CD4-positive, alpha-beta T cell (primary cell): ENCODE measurements around the gene NUBP2. TPM values are rescaled to one million over a fixed set of nuclear protein-coding genes. Genes with fewer than 3 reads are reported as not detected.

ENCODE experiments used
- ATAC-seq: fragments of 200-7000 bp; cut with Tn5 transposase; one replicate; pipeline ENCODE4 v1.10.0; 2022; ENCODE audit warnings: mild to moderate bottlenecking; ENCODE audit not compliant: poor library complexity
- CTCF ChIA-PET: fragments of 350-600 bp; sonication (Branson Sonifier 250); formaldehyde crosslinking; loops from one replicate; lab custom pipeline; 2021; ENCODE audit warnings: antibody characterized with exemption, inconsistent platforms; lab: Charles Lee
- POLR2A ChIA-PET: fragments of 350-600 bp; sonication (Branson Sonifier 250); formaldehyde crosslinking; loops from one replicate; lab custom pipeline; 2021; ENCODE audit warnings: antibody characterized with exemption, inconsistent platforms; lab: Charles Lee
- DNase-seq, 14 experiments: peaks; one replicate each; pipeline ENCODE4 v3.0.0-alpha.2; 2013 to 2020; ENCODE audit warnings: mixed read lengths in 2 of 14
- H3K27ac ChIP-seq, 2 donors: one replicate each; pipeline versions ENCODE4 v1.5.1 to v1.7.0; 2013; ENCODE audit warnings: low read length in 2 of 2, low read depth in 1 of 2, mild to moderate bottlenecking in 1 of 2
- H3K27me3 ChIP-seq, 2 experiments: 1 replicate in 1 of 2; 2 replicates in 1 of 2; pipeline versions ENCODE4 v1.6.1 to v1.7.0; 2013; ENCODE audit warnings: low read length in 2 of 2, control low read depth in 1 of 2, mild to moderate bottlenecking in 1 of 2, moderate library complexity in 1 of 2; ENCODE audit not compliant: insufficient read depth in 2 of 2, control insufficient read depth in 1 of 2
- H3K36me3 ChIP-seq: one replicate; pipeline ENCODE4 v1.6.1; 2013; ENCODE audit warnings: low read length, control low read depth; ENCODE audit not compliant: insufficient read depth
- H3K4me1 ChIP-seq: one replicate; pipeline ENCODE4 v1.6.1; 2013; ENCODE audit warnings: low read length, control low read depth; ENCODE audit not compliant: insufficient read depth
- H3K4me3 ChIP-seq: one replicate; pipeline ENCODE4 v1.5.1; 2013; ENCODE audit warnings: mild to moderate bottlenecking, low read length, moderate library complexity
- H3K9me3 ChIP-seq, 2 experiments: 1 replicate in 1 of 2; 2 replicates in 1 of 2; pipeline versions ENCODE4 v1.6.1 to v1.7.0; 2013; ENCODE audit warnings: low read length in 2 of 2, mild to moderate bottlenecking in 2 of 2, control low read depth in 1 of 2, moderate library complexity in 1 of 2; ENCODE audit not compliant: control insufficient read depth in 1 of 2, insufficient read depth in 1 of 2
- H3K27ac Mint-ChIP-seq: one replicate; pipeline ENCODE4 v1.8.0; 2020; ENCODE audit warnings: mixed read lengths
- H3K27me3 Mint-ChIP-seq: one replicate; pipeline ENCODE4 v1.8.0; 2021; ENCODE audit warnings: mixed read lengths
- H3K36me3 Mint-ChIP-seq: one replicate; pipeline ENCODE4 v1.8.0; 2021; ENCODE audit warnings: low read depth, mixed read lengths
- H3K4me1 Mint-ChIP-seq: one replicate; pipeline ENCODE4 v1.8.0; 2021; ENCODE audit warnings: low read depth, mixed read lengths
- H3K4me3 Mint-ChIP-seq: one replicate; pipeline ENCODE4 v1.8.0; 2020; ENCODE audit warnings: mild to moderate bottlenecking, mixed read lengths
- H3K9me3 Mint-ChIP-seq: one replicate; pipeline ENCODE4 v1.8.0; 2020; ENCODE audit warnings: mixed read lengths
- CTCF ChIP-seq: fragments of 200-600 bp; IDR thresholded peaks from one replicate; pipeline ENCODE4 v1.8.0; 2022; ENCODE audit warnings: antibody characterized with exemption, mild to moderate bottlenecking
- intact Hi-C, 2 experiments: fragments of 100-400 bp; cut with DNase I in 1 of 2; cut with micrococcal nuclease in 1 of 2; formaldehyde crosslinking; loops; one replicate each; pipeline versions ENCODE4 v1.15.1 to v1.9.0; 2023 to 2025; cut with DNase I, micrococcal nuclease
- total RNA-seq, 174 experiments: library from RNA in 2 of 174; stranded (reverse) in 2 of 174; gene quantifications; one replicate each; pipeline ENCODE4 v1.2.3 and lab custom pipeline; 2021 to 2026

Gene NUBP2
- total RNA-seq, 2 experiments from 2014 or later, result 36.4 to 38.1 TPM

GRCh38 chr16:1815461-1815860 is 32.7 kb downstream of the NUBP2 start:
- Mint-ChIP-seq H3K4me3 (no peak overlapping the region), H3K36me3 (peaks cover 38% of the 10 kb centered on the region), H3K27ac (no peak overlapping the region), H3K4me1 (peaks cover 6% of the 10 kb centered on the region), H3K9me3 (no peaks in the 10 kb centered on the region), H3K27me3 (no peaks in the 10 kb centered on the region)
- Histone ChIP-seq H3K4me1 (peaks cover 3% of the 10 kb centered on the region), H3K9me3 (no peaks in the 10 kb centered on the region), H3K4me3 (no peak overlapping the region), H3K36me3 (peaks cover 58% of the 10 kb centered on the region), H3K27ac (no peak overlapping the region), H3K27me3 (no peaks in the 10 kb centered on the region)
- DNase-seq (no peak), ATAC-seq (no peak)
- ChIA-PET CTCF (no interaction called here), POLR2A (no interaction called here)
- intact Hi-C loops, result no loop called here
- TF ChIP-seq CTCF, result no peak

GRCh38 chr16:1816396-1817275 is 33.9 kb downstream of the NUBP2 start:
- H3K9me3 Mint-ChIP-seq, result no peaks in the 10 kb centered on the region
- no peak for ATAC-seq
- no peak for TF ChIP-seq CTCF
- H3K36me3 ChIP-seq, result peaks cover 64% of the 10 kb centered on the region
- no peak for DNase-seq
- peaks cover 38% of the 10 kb centered on the region for H3K36me3 Mint-ChIP-seq
- no peak overlapping the region for H3K27ac ChIP-seq
- no peak overlapping the region for H3K4me3 Mint-ChIP-seq
- H3K9me3 ChIP-seq, result no peaks in the 10 kb centered on the region
- ChIA-PET CTCF (no interaction called here), POLR2A (no interaction called here)
- H3K4me3 ChIP-seq, result no peak overlapping the region
- H3K4me1 Mint-ChIP-seq, result peaks cover 6% of the 10 kb centered on the region
- no peaks in the 10 kb centered on the region for H3K27me3 ChIP-seq
- no peak overlapping the region for H3K27ac Mint-ChIP-seq
- H3K27me3 Mint-ChIP-seq, result no peaks in the 10 kb centered on the region
- intact Hi-C loops, result no loop called here
- peaks cover 3% of the 10 kb centered on the region for H3K4me1 ChIP-seq

- ChIA-PET POLR2A (no interaction called here), CTCF (no interaction called here)
- Histone ChIP-seq H3K4me1 (peaks cover 8% of the 10 kb centered on the region), H3K9me3 (no peaks in the 10 kb centered on the region), H3K4me3 (no peak overlapping the region), H3K27ac (no peak overlapping the region), H3K36me3 (peaks cover 68% of the 10 kb centered on the region), H3K27me3 (no peaks in the 10 kb centered on the region)
- DNase-seq, result peak in 1 of 14 experiments; percentile 22
- no peak for ATAC-seq
- Mint-ChIP-seq H3K27ac (no peak overlapping the region), H3K9me3 (no peaks in the 10 kb centered on the region), H3K27me3 (no peaks in the 10 kb centered on the region), H3K36me3 (peaks cover 38% of the 10 kb centered on the region), H3K4me3 (no peak overlapping the region), H3K4me1 (peaks cover 6% of the 10 kb centered on the region)
- intact Hi-C loops, result no loop called here
- TF ChIP-seq CTCF, result no peak
These were observed 34.5 kb downstream of the NUBP2 start for GRCh38 chr16:1817276-1817589.
